Neural cell (in vitro differentiated cells): ENCODE data around the gene NRARP. TPM values are rescaled to one million over a fixed set of nuclear protein-coding genes. Genes with fewer than 3 reads are reported as not detected.

Experiments used
- H2AFZ ChIP-seq: fragments of 200-600, 300-800 bp; sonication (generic), shearing (Covaris generic); 2 replicates; pipeline ENCODE4 v1.6.0; 2014; ENCODE audit warnings: low read depth, mild to moderate bottlenecking, antibody characterized with exemption, low read length, moderate library complexity
- H3F3A ChIP-seq: fragments of 200-600 bp; shearing (Covaris generic); 2 replicates; pipeline ENCODE4 v1.6.1; 2016; ENCODE audit warnings: mild to moderate bottlenecking, moderate library complexity, mixed read lengths, antibody characterized with exemption, low read length; ENCODE audit not compliant: insufficient read depth, poor library complexity, severe bottlenecking
- H3K27ac ChIP-seq: fragments of 200-600, 300-800 bp; sonication (generic), shearing (Covaris generic); 2 replicates; pipeline ENCODE4 v1.5.1; 2014; ENCODE audit warnings: mild to moderate bottlenecking, low read length, moderate library complexity
- H3K27me3 ChIP-seq: fragments of 300-800, 200-600 bp; sonication (generic), shearing (Covaris generic); 2 replicates; pipeline ENCODE4 v1.6.0; 2014; ENCODE audit warnings: mild to moderate bottlenecking, low read depth, low read length, moderate library complexity; ENCODE audit not compliant: insufficient read depth
- H3K36me3 ChIP-seq: fragments of 300-800, 200-600 bp; sonication (generic), shearing (Covaris generic); 2 replicates; pipeline ENCODE4 v1.5.1; 2014; ENCODE audit warnings: mild to moderate bottlenecking, antibody characterized with exemption, low read length, moderate library complexity; ENCODE audit not compliant: insufficient read depth
- H3K4me2 ChIP-seq: fragments of 300-800, 200-600 bp; sonication (generic), shearing (Covaris generic); 2 replicates; pipeline ENCODE4 v1.6.0; 2014; ENCODE audit warnings: mild to moderate bottlenecking, low read length
- H3K4me3 ChIP-seq: fragments of 300-800, 200-600 bp; sonication (generic), shearing (Covaris generic); 2 replicates; pipeline ENCODE4 v1.5.1; 2014; ENCODE audit warnings: mild to moderate bottlenecking, low read length, moderate library complexity
- H3K79me2 ChIP-seq: fragments of 200-600 bp; shearing (Covaris generic); replicated peaks from 2 replicates; pipeline ENCODE4 v1.6.0; 2014; ENCODE audit warnings: mild to moderate bottlenecking, low read length, moderate library complexity; ENCODE audit not compliant: insufficient read depth
- H3K9ac ChIP-seq: fragments of 300-800, 200-600 bp; sonication (generic), shearing (Covaris generic); 2 replicates; pipeline ENCODE4 v1.6.1; 2016; ENCODE audit warnings: mild to moderate bottlenecking, low read length, mixed read lengths
- H3K9me2 ChIP-seq: fragments of 200-600 bp; shearing (Covaris generic); 2 replicates; pipeline ENCODE4 v1.6.1; 2016; ENCODE audit warnings: mild to moderate bottlenecking, low read length, mixed read lengths; ENCODE audit not compliant: insufficient read depth
- H3K9me3 ChIP-seq: fragments of 200-600, 300-800 bp; sonication (generic), shearing (Covaris generic); 2 replicates; pipeline ENCODE4 v1.6.1; 2016; ENCODE audit warnings: mild to moderate bottlenecking, mixed run types, low read length, moderate library complexity, mixed read lengths
- H4K20me1 ChIP-seq: fragments of 200-600 bp; shearing (Covaris generic); 2 replicates; pipeline ENCODE4 v1.6.1; 2016; ENCODE audit warnings: mild to moderate bottlenecking, mixed run types; ENCODE audit not compliant: insufficient read depth
- CTCF ChIP-seq: fragments of 450-650 bp; IDR thresholded peaks from 2 replicates; pipeline ENCODE4 v1.5.1; 2014; ENCODE audit warnings: antibody characterized with exemption, mild to moderate bottlenecking, moderate library complexity; ENCODE audit not compliant: poor library complexity, severe bottlenecking
- EP300 ChIP-seq: fragments of 450-650 bp; conservative IDR thresholded peaks from 2 replicates; pipeline ENCODE4 v1.6.1; 2014; ENCODE audit warnings: antibody characterized with exemption, mild to moderate bottlenecking, moderate library complexity; ENCODE audit not compliant: poor library complexity, severe bottlenecking
- EZH2 ChIP-seq: fragments of 200-600, 300-800 bp; shearing (Covaris generic), sonication (generic); IDR thresholded peaks from 2 replicates; pipeline ENCODE4 v1.6.1; 2014; ENCODE audit warnings: antibody characterized with exemption, low read length, borderline replicate concordance, mild to moderate bottlenecking; ENCODE audit not compliant: insufficient read depth, poor library complexity, severe bottlenecking
- MXI1 ChIP-seq: fragments of 450-650 bp; conservative IDR thresholded peaks from 2 replicates; pipeline ENCODE4 v1.6.1; 2014; ENCODE audit warnings: antibody characterized with exemption, mild to moderate bottlenecking; ENCODE audit not compliant: poor library complexity, severe bottlenecking
- POLR2AphosphoS5 ChIP-seq: IDR thresholded peaks from 2 replicates; pipeline ENCODE4 v1.6.1; 2012
- RAD21 ChIP-seq: fragments of 450-650 bp; conservative IDR thresholded peaks from 2 replicates; pipeline ENCODE4 v1.6.1; 2014; ENCODE audit warnings: antibody characterized with exemption, mild to moderate bottlenecking, moderate library complexity
- REST ChIP-seq: IDR thresholded peaks from 2 replicates; pipeline ENCODE4 v1.6.1; 2012; ENCODE audit warnings: borderline replicate concordance
- SMC3 ChIP-seq: fragments of 450-650 bp; conservative IDR thresholded peaks from 2 replicates; pipeline ENCODE4 v1.6.1; 2014; ENCODE audit warnings: antibody characterized with exemption, mild to moderate bottlenecking, moderate library complexity; ENCODE audit not compliant: poor library complexity
- TAF1 ChIP-seq: IDR thresholded peaks from 2 replicates; pipeline ENCODE4 v1.6.1; 2012; ENCODE audit warnings: low read depth
- polyA plus RNA-seq: library from polyadenylated mRNA; depleted of rRNA; stranded (reverse); fragments of >200 nt; gene quantifications from 2 replicates; pipeline ENCODE4 v1.2.3, GENCODE V29; 2014

NRARP gene
- polyA plus RNA-seq, 1 donor from 2014 or later: 2.3 TPM

DNA sequence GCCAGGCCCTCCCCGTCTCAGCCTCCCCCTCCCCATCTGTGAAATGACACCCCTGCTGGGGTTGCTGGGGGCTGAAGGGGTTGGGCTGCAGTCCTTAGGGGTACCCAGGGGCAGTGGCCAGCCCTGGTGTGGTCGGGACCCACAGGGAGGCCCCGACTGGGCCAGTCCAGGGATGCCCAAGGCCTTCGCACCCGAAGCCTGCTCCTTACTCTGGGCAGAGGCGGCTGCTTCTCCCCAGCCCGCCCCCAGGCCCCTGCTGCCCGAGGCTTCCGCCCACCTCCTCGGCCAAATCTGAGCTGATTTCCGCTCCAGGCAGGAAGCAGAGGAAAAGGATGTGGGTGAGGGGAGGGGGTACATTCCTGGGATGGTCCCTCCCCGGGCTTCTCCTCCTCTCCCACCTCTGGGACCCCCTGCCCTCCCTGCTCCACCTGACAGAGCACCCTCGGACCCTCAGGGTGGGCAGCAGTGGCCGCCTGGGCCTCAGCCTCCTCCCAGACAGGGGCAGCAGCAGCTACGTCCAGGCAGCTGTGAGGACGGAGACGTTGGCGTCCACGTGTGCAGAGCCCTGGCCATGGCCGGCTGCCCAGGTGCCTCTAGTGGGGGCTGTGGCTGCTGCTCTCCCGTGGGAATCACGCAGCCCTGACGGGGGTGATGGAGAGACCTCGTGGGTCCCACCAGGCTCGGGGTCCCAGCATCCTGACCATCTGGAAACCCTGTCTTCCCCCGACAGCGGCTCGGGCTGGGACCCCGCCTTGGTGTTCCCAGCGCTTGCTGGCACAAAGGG lies 4.2 kb upstream of the NRARP start:
- Histone ChIP-seq H3K27me3 (no peaks in the 10 kb centered on the region), H3F3A (no peaks in the 10 kb centered on the region), H3K4me3 (no peak overlapping the region), H3K79me2 (no peaks in the 10 kb centered on the region), H2AFZ (no peak overlapping the region), H3K9me3 (no peaks in the 10 kb centered on the region), H3K36me3 (no peaks in the 10 kb centered on the region), H4K20me1 (no peaks in the 10 kb centered on the region), H3K4me2 (no peak overlapping the region), H3K9ac (no peak overlapping the region), H3K9me2 (no peaks in the 10 kb centered on the region), H3K27ac (no peak overlapping the region)
- no peak for TF ChIP-seq CTCF

GRCh38 chr9:137305798-137306065 lies 3.7 kb upstream of the NRARP start:
- no peaks in the 10 kb centered on the region for H3K9me3 ChIP-seq
- no peak overlapping the region for H3K9ac ChIP-seq
- H3K79me2 ChIP-seq: peaks cover 3% of the 10 kb centered on the region
- no peak overlapping the region for H3K4me3 ChIP-seq
- H3K4me2 ChIP-seq: no peak overlapping the region
- H3K9me2 ChIP-seq: no peaks in the 10 kb centered on the region
- H3K27me3 ChIP-seq: no peaks in the 10 kb centered on the region
- H4K20me1 ChIP-seq: no peaks in the 10 kb centered on the region
- no peaks in the 10 kb centered on the region for H3F3A ChIP-seq
- no peak overlapping the region for H3K27ac ChIP-seq
- no peaks in the 10 kb centered on the region for H3K36me3 ChIP-seq
- no peak overlapping the region for H2AFZ ChIP-seq
- TF ChIP-seq EP300: no peak
- no peak for TF ChIP-seq POLR2AphosphoS5
- no peak for TF ChIP-seq EZH2
- TF ChIP-seq RAD21: no peak
- TF ChIP-seq CTCF: no peak
- TF ChIP-seq REST: no peak
- no peak for TF ChIP-seq TAF1
- no peak for TF ChIP-seq MXI1
- no peak for TF ChIP-seq SMC3
